HuH-7.5 (cell line): ENCODE data around the gene RPRD2.

ENCODE experiments used
- DNase-seq: peaks from one replicate; pipeline ENCODE4 v3.0.0; 2011; ENCODE audit warnings: low spot score

Gene RPRD2

DNA sequence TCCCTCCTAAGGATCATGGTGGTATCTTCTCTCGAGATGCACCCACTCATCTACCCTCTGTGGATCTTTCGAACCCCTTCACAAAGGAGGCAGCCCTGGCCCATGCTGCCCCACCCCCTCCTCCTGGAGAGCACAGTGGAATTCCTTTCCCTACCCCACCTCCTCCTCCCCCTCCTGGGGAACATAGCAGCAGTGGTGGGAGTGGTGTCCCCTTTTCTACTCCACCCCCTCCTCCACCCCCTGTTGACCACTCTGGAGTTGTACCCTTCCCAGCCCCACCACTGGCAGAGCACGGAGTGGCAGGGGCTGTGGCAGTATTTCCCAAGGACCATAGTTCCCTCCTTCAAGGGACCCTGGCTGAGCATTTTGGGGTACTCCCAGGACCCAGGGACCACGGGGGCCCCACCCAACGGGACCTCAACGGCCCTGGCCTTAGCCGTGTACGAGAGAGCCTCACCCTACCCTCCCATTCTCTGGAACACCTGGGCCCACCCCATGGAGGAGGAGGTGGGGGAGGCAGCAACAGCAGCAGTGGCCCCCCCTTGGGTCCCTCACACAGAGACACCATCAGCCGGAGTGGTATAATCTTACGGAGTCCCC is 108.8 kb downstream of the RPRD2 start:
- DNase-seq: no peak

DNA sequence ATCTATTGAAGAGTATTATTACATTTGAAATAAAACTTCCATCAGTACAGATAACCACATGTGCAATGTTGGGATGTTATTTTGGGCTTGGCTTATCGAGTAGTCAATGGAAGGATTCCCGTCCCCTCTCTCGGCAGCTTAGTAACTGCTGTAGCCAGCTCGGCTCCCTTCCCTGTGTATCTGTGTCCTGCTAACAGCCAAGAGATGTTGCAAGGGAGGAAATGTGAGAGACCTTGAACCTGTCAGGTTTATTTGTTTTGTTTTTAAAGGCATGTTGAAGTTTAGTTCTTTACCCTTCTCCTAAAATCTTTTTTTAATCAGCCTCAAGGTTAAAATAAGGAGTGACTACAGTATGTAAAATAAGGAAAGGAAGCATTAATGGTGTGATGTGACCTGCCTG is 109.7 kb downstream of the RPRD2 start:
- DNase-seq: peak; percentile 47

DNA sequence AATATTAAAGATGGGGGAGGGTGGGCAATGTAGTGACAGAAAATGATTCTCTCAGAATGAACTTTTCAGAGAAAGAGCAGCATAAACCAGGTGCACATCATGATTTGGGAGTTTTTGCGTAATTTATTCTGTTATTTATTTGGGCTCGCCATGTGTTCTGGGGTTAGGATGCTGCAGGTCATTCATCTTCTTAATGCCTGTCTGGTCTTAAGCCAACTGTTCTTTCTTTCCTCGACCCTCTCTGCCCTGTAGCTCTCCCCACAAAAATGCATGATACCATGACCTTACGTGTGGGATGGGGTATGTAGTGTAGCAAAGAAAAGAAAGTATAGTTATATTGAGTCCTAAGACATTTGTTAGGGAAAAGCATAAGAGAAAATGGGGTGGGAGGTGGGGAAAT is 110.9 kb downstream of the RPRD2 start:
- DNase-seq: no peak

DNA sequence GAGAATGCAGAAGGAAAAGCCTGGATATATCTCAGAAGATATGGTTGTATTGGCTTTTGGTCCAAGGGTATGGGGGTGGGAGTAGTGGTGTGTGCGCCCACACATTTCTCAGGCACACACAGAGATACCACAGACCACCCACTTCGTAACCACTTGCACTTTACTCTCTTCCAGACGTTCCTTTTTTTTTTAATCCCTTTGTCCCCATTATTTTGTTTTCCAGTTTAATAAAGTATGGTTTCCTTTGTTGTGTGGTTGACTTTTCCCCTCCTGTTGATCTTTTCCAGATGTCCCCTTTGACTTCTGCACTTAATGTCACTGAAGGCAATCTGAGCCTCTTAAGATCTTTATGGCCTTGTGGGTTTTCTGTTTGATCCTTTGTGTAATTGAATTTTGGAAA is 112.8 kb downstream of the RPRD2 start:
- DNase-seq: no peak

DNA sequence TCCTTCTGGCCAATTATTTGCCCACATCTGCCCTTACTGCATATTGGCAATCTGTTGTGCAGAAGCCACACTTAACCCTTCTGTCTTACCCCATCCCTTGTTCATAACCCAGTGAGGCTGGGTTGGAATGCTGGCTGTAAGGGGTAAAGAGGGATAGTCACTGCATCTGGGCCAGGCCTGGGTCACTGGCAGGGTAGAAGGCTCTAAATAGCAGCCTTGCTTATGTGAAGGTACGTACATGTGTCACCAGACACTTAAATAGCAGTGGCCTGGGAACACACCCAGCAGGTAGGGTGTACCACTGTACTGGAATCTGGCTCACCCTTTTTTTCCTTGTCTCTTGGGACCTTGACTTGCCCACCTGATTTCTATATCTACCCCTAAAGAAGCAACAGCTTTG is 113.4 kb downstream of the RPRD2 start:
- no peak for DNase-seq

DNA sequence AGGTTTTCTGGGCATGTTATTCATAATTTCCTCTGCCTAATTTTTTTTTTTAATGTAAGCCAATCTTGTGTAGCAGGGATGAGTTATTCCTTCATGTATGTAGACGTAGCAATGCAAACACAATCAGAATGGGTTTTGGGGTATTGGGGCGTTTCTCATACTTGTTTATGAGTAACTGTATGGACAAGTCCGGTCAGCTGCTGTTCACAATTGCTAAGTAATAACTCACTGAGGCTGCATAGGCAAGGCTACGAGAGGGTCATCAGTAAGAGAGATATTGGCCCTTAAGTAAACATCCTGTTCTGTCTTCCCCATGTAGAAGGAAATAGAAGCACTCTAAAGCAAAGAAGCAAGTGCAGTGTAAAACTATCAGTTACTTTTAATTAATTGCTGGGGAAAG is 113.8 kb downstream of the RPRD2 start:
- DNase-seq: no peak

DNA sequence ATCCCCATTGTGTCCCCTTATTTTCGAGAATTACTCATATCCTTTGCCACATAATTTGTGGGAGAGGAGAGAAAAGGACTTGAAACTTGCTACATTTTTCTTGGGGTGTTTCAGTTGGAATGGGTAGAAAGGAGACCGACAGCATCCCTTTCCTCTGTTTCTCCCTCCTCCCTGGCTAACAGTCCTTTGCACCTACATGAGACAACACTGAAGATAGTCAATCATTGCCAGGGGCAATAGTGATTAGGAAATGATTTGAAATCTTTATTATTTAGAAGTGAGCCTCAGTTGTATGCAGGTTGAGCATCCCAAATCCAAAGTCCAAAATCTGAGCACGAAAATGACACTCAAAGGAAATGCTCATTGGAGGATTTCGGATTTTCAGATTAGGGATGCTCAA is 115.4 kb downstream of the RPRD2 start:
- DNase-seq: no peak

DNA sequence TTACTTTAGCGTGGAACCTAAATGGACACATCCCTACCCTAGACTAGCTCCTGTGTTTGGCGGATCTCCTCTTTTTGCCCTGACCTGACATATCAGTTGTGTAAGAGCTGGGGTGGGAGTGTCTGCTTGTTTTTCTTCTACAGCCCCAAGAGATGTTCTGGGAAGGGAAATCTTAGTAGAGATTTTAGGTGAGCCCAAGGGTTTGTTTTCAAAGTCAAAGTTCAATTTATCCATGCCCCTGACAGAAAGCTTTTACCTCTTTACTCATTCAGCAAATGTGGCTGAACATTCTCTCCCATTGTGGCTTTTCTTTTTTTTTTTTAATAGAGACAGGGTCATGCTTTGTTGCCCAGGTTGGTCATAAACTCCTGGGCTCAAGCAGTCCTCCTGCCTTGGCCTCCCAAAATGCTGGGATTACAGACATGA is 116.0 kb downstream of the RPRD2 start:
- DNase-seq: peak; percentile 59

DNA sequence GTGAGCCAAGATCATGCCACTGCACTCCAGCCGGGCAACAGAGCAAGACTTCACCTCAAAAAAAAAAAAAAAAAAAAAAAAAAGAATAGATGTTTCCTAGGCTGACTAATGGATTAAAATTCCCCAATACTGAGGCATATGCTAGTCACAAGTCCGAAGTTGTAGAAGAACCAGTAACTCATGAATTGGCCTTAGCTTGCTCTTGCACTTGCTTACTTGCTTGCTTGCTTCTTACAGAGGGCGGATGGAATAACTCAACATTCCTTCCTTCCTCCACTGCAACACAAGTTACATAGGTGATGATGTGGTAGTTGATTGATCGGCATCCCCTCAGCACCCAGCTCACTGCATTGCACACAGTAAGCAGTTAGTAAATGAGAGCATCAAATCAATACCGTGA is 120.5 kb downstream of the RPRD2 start:
- no peak for DNase-seq

DNA sequence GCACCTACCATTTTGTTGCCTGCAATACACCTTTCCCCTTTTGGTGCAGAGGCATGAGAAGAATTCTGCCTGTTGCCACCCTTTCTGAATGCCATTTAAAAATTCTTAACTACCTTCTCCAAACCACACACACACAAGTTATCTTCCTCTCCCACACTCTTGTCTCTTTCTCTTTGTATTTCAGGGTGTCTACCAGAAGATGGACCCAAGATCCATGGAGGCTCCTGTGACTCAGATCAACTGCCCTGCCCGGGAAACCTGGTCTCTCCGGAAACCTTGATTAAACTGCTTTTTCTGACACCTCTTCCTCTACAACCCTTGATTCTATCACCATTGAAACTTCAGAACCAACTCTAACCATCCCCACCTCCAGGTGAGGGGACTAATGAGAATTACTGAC is 120.9 kb downstream of the RPRD2 start:
- DNase-seq: no peak

DNA sequence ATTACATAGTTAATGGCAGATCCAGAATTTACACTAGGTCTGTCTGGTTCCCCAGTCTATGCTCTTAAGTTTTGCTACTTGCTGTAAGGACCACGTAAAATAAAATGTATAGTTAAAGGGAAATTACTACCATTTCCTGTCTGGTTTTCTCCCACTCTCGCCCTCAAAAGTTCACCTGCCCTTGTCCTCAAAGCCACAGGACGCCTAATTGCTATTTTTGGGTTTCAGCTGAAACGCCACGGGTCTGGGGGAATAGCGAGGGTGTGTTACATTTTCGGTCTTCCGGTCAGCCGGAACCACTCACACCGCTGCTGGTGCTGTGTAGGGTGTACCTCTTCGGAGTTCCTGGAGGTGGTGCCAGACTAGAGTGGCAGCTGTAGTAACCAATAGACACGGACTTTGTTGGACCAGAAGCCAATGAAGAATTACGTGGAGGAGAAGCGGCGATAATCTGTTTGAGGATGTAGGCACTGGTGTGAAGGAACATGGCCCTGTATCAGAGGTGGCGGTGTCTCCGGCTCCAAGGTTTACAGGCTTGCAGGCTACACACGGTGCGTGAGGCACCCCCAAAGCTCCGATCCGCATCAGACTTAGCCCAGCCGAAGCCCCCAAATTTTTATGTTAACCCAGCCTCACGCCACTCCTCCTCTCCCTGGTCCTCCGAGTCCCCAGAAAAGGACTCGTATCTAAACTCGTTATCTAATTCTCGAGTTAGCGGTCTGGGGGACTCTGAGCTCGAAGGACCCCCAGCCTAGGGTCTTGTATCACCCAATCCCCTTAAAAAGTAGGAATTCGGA is 123.2 kb downstream of the RPRD2 start, which contains the start of gene TARS2:
Gene TARS2 (plus strand): TSS at position 454 of the 797 bp plus-strand sequence. CDS start 32 bp downstream, at position 486.
- DNase-seq: peak; percentile 88

DNA sequence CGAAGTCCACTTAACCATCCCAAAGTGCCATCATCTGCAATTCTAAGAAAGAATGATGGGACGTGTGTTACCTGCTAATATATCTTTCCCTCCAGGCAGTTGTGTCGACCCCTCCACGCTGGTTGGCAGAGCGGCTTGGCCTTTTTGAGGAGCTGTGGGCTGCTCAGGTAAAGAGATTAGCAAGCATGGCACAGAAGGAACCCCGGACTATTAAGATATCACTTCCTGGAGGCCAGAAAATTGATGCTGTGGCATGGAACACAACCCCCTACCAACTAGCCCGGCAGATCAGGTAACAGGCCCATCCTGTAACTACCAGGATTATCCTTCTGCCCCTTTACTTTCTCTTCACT is 123.8 kb downstream of the RPRD2 start:
- DNase-seq: no peak

DNA sequence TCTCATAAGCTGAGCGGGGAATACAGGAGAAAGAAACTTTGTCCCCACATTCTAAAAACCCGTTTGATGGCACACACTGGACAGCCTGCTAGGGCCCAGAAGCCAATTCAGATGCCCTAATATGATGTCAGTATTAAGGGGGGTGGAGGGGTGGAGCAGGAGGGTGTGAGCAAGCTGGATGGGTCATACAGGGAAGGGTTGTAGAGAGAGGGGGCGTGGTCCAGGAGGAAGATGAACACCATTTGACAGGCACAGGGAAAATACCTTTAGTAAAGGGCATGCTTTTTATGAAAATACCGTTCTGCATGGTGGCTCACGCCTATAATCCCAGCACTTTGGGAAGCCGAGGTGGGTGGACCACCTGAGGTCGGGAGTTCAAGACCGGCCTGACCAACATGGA is 129.2 kb downstream of the RPRD2 start:
- DNase-seq: no peak

DNA sequence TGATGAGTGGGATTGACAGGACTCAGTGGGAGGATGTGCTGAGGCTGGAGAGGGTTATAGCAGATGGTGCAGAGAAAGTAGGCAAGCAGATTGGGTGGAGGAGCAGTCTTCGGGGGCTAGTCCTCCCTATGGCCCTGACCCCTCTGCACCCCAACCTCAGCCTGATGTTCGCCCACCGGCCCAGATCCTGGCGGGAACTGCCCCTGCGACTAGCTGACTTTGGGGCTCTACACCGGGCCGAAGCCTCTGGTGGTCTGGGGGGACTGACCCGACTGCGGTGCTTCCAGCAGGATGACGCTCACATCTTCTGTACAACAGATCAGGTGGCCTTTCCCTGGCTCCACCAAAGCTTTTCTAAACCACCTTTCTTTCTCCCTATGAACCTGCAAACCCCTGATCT is 134.4 kb downstream of the RPRD2 start:
- no peak for DNase-seq

DNA sequence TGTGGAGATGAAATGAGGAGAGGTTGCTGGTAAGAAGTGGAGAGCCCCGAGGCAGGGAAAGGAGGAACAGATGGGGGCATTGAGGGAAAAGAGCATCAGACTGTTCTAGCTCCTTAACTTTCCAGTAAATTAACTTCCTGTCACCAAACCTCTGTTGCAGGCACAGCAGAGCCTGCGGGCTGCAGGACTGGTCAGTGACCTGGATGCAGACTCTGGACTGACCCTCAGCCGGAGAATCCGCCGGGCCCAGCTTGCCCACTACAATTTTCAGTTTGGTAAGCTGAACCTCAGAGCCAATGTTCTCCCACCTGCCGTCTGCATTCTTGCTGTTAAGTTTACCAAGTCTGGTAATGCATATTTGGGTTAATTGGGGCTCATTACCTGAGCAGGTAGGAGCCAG is 141.5 kb downstream of the RPRD2 start:
- DNase-seq: no peak

DNA sequence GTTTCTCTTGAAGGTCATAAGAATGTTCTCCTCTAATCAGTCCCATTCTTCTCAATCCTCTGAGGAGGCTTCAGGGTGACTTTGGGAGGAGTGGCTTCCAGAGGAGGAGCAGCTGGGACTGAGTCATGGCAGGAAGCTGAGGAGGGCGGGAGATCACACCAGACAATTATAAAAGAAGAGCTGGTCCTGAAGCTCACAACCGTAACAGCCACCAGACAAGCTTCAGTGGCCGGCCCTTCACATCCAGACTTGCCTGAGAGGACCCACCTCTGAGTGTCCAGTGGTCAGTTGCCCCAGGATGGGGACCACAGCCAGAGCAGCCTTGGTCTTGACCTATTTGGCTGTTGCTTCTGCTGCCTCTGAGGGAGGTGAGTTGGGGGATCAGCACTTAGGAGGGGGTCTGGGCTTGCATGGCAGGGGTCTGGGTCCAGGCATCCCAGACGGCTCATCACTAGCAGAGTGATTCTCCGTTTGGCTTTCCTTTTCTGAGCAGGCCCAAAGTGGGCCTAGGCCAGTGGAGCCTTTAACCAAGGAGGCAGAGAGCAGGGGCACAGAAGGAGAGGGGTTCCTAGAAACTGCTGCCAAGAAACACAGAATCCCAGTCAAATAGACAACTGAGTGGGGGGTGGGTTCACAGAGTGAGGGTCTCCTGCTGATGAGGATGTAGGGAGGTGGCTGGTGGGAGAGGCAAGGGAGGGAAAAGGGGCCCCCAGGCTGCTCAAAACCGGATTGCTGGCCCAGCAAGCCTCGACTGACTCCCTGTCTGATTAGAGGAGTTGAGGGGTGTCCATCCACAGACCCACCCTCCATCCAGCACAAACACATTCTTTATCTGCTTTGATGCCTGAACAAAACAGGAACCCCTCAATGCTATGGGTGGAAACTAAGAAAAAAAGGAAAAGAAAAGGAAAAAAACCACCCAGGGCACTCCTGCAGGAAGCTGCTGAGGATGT is 144.2 kb downstream of the RPRD2 start, which contains the start of gene ECM1:
Gene ECM1 (plus strand): TSS at position 198 of the 953 bp plus-strand sequence. CDS start 101 bp downstream, at position 299.
- no peak for DNase-seq

DNA sequence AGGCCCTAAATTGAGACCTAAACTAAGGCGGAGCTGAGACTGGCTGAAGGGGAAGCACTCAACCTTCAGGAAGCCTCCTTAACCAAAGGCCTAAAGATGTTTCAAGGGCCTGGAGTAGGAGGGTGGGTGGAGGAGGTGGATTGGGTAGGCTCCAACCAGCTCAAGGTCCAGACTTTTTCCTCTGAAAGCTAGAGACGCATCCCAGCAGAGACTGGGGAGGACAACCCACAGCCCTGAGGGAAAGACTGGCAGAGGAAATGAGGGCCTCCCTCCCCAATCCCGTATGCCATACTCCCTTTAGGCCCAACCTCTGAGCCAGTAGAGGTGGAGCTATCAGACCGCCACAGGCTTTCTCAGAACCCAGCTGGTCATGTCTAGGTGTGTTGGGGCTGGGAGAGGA is 145.0 kb downstream of the RPRD2 start:
- DNase-seq: no peak

DNA sequence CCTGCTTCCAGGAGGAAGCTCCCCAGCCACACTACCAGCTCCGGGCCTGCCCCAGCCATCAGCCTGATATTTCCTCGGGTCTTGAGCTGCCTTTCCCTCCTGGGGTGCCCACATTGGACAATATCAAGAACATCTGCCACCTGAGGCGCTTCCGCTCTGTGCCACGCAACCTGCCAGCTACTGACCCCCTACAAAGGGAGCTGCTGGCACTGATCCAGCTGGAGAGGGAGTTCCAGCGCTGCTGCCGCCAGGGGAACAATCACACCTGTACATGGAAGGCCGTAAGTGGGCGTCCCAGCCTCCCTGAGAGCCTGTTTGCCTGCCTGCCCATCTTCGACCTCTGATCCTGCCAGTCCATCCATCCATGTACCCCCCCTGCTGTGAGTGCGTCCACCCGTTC is 147.6 kb downstream of the RPRD2 start:
- no peak for DNase-seq

DNA sequence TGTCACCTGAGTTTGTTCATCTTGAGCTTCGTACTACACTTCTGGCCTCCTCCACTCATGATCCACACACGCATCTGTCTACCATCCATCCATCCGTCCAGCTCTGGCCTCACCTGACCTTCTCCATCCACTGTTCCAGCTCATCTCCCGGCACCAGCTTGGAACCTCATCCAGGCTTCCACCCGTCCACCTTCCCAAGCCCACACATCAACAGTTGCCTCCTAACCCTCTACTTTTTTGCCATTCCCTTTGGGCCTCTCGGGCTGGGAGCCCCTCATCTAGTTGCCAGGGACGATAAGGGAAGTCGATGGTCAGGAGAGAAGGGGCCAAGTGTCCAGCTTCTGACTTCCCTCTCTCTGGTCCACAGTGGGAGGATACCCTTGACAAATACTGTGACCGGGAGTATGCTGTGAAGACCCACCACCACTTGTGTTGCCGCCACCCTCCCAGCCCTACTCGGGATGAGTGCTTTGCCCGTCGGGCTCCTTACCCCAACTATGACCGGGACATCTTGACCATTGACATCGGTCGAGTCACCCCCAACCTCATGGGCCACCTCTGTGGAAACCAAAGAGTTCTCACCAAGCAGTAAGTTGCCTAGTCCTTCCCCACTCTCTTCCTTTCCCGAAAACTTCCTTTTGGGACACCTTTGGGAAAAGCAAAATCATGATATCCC is 148.2 kb downstream of the RPRD2 start:
- no peak for DNase-seq

DNA sequence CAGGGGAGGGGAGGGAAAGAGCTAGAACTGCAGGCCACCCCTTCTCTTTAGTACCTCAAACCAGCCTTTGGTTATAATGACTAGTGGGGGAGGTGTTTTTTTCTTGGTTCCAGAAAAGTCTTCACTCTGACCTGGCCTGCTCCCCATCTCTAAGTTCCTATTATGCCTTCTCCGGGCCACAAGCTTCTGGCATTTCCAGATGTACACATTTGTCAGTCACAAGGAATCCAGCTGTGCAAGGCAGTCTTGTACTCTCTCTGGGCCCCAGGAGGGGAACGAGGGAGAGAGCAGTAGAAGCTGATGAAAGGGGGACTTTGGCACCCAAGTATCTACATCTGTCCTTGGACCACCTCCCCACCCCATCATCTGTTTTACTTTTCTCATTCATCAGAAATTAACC is 148.9 kb downstream of the RPRD2 start:
- no peak for DNase-seq

DNA sequence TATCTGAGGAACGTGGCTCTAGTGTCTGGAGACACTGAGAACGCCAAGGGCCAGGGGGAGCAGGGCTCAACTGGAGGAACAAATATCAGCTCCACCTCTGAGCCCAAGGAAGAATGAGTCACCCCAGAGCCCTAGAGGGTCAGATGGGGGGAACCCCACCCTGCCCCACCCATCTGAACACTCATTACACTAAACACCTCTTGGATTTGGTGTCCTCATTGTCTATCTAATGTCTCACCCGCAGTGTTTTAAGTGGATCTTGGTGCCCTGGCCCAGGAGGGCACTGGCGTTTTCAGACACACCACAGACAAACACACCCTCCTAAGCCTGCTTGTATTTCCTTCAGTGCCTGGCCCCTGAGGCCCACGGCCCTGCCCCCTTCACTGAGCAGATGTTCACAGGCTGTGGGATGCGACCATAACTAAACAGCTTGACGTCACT is 149.4 kb downstream of the RPRD2 start:
- no peak for DNase-seq

DNA sequence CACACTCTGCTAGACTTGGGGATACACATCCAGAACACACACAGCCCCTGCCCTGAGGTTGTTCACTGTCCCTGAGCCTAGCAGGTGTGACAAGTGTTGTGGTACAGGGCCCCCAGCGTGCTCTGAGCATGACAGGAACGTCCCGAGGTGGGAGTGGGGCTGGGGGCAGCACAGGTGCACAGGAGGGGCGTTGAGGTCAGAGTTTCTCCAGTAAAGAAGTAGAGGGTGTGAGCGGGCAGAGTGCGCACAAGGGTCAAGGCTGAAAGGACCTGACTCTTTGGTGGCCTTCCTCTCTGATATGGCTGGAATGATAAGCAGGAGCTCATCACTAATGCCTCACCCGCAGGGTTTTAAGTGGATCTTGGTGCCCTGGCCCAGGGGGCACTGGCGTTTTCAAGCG is 150.3 kb downstream of the RPRD2 start:
- no peak for DNase-seq
